ENCODE measurements around the gene MAZ.

DNA sequence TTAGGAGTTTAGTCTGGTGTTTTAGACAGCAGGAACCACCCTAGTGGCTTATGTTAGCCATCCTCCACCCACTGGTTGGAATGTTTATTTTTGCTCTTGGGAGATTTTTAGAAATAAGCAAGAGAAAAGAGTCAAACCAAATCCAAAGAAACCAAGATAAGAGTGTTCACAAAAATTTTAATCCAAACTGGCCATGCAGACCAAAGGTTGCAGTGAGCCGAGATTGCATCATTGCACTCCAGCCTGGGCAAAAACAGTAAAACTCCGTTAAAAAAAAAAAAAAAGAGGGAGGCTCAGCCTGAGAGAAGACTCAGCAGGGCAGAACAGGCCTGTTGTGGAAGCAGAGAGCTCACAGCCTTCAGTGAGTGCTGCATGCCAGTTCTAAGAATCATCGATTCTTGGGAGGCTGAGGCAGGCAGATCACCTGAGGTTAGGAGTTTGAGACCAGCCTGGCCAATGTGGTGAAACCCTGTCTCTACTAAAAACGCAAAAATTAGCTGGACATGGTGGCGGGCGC is 48.3 kb upstream of the MAZ start:
- TF ChIP-seq, protein P1, sequence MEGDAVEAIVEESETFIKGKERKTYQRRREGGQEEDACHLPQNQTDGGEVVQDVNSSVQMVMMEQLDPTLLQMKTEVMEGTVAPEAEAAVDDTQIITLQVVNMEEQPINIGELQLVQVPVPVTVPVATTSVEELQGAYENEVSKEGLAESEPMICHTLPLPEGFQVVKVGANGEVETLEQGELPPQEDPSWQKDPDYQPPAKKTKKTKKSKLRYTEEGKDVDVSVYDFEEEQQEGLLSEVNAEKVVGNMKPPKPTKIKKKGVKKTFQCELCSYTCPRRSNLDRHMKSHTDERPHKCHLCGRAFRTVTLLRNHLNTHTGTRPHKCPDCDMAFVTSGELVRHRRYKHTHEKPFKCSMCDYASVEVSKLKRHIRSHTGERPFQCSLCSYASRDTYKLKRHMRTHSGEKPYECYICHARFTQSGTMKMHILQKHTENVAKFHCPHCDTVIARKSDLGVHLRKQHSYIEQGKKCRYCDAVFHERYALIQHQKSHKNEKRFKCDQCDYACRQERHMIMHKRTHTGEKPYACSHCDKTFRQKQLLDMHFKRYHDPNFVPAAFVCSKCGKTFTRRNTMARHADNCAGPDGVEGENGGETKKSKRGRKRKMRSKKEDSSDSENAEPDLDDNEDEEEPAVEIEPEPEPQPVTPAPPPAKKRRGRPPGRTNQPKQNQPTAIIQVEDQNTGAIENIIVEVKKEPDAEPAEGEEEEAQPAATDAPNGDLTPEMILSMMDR (IDR thresholded peaks at IDR 0.05; ENCODE audit: insufficient read depth, low read length, poor library complexity, severe bottlenecking): no peak
- TF ChIP-seq EZH2phosphoT487 (conservative IDR thresholded peaks at IDR 0.05; ENCODE audit: low read length): no peak

All from SU-DHL-6 (cell line).